Upper lobe of left lung (tissue), 6 donors: ENCODE data around the gene RGSL1. TPM values are rescaled to one million over a fixed set of nuclear protein-coding genes. Genes with fewer than 3 reads are reported as not detected.

ENCODE experiments used
- ATAC-seq, 2 donors: fragments of 200-7000 bp; cut with Tn5 transposase; one replicate each; pipeline ENCODE4 v1.9.1; 2022; ENCODE audit warnings: mild to moderate bottlenecking in 2 of 2, moderate library complexity in 2 of 2; ENCODE audit not compliant: low FRiP score in 2 of 2
- DNase-seq, 2 donors: peaks; one replicate each; pipeline ENCODE4 v3.0.0-alpha.2; 2019 to 2020
- H3K27ac ChIP-seq, 4 donors: fragments of 200-600 bp; sonication (generic); one replicate each; pipeline ENCODE4 v1.5.1; 2016 to 2019
- H3K27me3 ChIP-seq, 4 donors: fragments of 200-600 bp; sonication (generic); one replicate each; pipeline ENCODE4 v1.5.1; 2017 to 2019
- H3K36me3 ChIP-seq, 4 donors: fragments of 200-600 bp; sonication (generic); one replicate each; pipeline ENCODE4 v1.5.1; 2016 to 2019
- H3K4me1 ChIP-seq, 4 donors: fragments of 200-600 bp; sonication (generic); one replicate each; pipeline ENCODE4 v1.5.1; 2018 to 2019
- H3K4me3 ChIP-seq, 4 donors: fragments of 200-600 bp; sonication (generic); one replicate each; pipeline ENCODE4 v1.5.1; 2017 to 2019; ENCODE audit warnings: mild to moderate bottlenecking in 2 of 4, moderate library complexity in 1 of 4
- H3K9me3 ChIP-seq, 4 donors: fragments of 200-600 bp; sonication (generic); one replicate each; pipeline ENCODE4 v1.5.1; 2018 to 2019
- EP300 ChIP-seq, 4 donors: sonication (generic); formaldehyde crosslinking; IDR thresholded peaks; one replicate each; pipeline ENCODE4 v1.5.1; 2017; ENCODE audit warnings: antibody characterized with exemption in 4 of 4, control low read depth in 2 of 4
- POLR2A ChIP-seq, 4 donors: fragments of 450-650 bp; IDR thresholded peaks; one replicate each; pipeline ENCODE4 v1.5.1; 2016 to 2017; ENCODE audit warnings: antibody characterized with exemption in 4 of 4, mild to moderate bottlenecking in 2 of 4
- POLR2AphosphoS5 ChIP-seq, 2 donors: sonication (generic); formaldehyde crosslinking; IDR thresholded peaks; one replicate each; pipeline ENCODE4 v1.5.1; 2017; ENCODE audit warnings: antibody characterized with exemption in 2 of 2
- WGBS, 2 donors: methylation state at CpG; one replicate each; pipeline ENCODE4 v1.1.5; 2017 to 2018; 5-methylcytosine and 5-hydroxymethylcytosine counted together
- small RNA-seq, 4 donors: library from RNA; depleted of rRNA; stranded (forward); fragments of <200 nt; gene quantifications; one replicate each; pipeline ENCODE3, GENCODE V24; 2016
- total RNA-seq, 6 donors: library from RNA; depleted of rRNA in 4 of 6; stranded (reverse); fragments of >200 nt in 4 of 6; gene quantifications; one replicate each; pipeline versions ENCODE4 v1.1.0 to v1.2.1, GENCODE V29; 2016 to 2021
- donor health status: DM: no; HTN: no; CAD: no; lungs with moderate emphysema.
- donor health status: DM: no; HTN: yes; CAD: no; lungs with severe emphysema.

RGSL1 gene
- total RNA-seq, 6 donors from 2014 or later: not detected

DNA sequence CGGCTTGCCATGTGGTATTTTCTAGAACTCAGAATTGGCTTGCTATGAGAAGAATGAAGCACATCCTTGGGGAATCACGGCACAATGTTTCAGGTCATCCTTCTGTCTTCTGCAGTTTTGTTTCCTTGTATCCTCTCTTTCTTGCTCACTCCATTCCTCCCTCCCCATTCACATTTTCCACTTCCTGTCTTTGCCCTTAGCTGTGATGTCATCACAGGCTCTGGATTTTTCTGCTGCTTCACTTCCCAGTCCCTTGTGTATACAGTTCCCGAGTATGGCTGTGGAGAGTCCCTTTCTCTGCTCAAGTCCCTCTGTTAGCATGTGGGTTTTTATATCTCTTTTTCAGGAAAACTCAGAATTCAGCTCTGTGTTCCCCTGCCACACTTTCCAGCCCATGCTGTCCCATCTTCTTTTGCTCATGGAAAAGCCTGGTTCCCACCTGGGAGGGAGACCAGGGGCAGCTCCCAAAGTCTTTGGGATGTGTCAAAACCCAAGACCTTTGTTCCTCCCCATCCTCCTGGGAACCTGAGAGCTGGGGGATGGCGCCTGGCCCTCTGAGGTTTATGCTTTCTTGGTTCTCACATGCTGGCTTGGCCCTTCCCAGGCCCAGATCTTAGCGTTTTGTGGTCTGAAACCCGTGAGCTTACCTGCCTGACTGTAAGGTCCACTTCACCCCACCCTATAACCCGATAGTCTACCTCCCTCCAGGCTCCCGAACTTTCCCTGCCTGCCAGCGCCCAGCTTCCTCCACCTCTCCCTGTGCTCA lies 159.1 kb downstream of the RGSL1 start:
- H3K4me1 ChIP-seq: peaks cover 8 to 17% (median 13%) of the 10 kb centered on the region in 4 donors
- no peaks in the 10 kb centered on the region for H3K36me3 ChIP-seq
- H3K9me3 ChIP-seq: no peaks in the 10 kb centered on the region
- 84 to 86% methylated on average over 9 of the region's 9 CpGs for WGBS, 2 donors
- no peak for ATAC-seq
- H3K4me3 ChIP-seq: no peak overlapping the region
- H3K27ac ChIP-seq: peak overlapping the region in 1 of 4 donors; percentile 16
- no peak for DNase-seq
- no peaks in the 10 kb centered on the region for H3K27me3 ChIP-seq
- TF ChIP-seq POLR2A (IDR thresholded peaks at IDR 0.05): no peak
- TF ChIP-seq EP300 (IDR thresholded peaks at IDR 0.05): no peak
- TF ChIP-seq POLR2AphosphoS5 (IDR thresholded peaks at IDR 0.05): peak in 1 of 2 donors; percentile 12

Small RNA genes within 50 kb of the gene (small RNA-seq; reads per million reads assigned to genes)
- 0 reads per million in 4 donors for gene RF00017

Other genes starting within 250 kb of the RGSL1 start
- 1,000 to 10,000 TPM; 1,145 to 1,831 (median 1,583) TPM for gene GLUL, start 58.4 kb upstream of the RGSL1 start, total RNA-seq
- gene TEDDM1, start 49.5 kb upstream of the RGSL1 start, total RNA-seq: not detected
- gene RNASEL, start 139.1 kb downstream of the RGSL1 start, total RNA-seq: 10 to 100 TPM in 4 of 6 donors, 1 to 10 TPM in 2; 8.5 to 16.8 (median 12.0) TPM
- 10 to 100 TPM in 4 of 6 donors, 1 to 10 TPM in 2; 3.1 to 27.2 (median 16.2) TPM for gene RGS16, start 154.2 kb downstream of the RGSL1 start, total RNA-seq
- under 1 TPM in 1 of 6 donors, not detected in 5; 0.20 TPM for gene RGS8, start 234.4 kb downstream of the RGSL1 start, total RNA-seq